Ureter (tissue), 1 donor: ENCODE measurements around the gene ENPP4. TPM values are rescaled to one million over a fixed set of nuclear protein-coding genes. Genes with fewer than 3 reads are reported as not detected.
A peak's percentile ranks its signal among the peaks of the same experiment; 100 is the strongest.
"Not testable (repeated sequence)": the region's sequence is repeated elsewhere in the genome, so short reads cannot be mapped to it uniquely, and the experiment has no call there.

ENCODE experiments used
- DNase-seq: peaks from one replicate; pipeline ENCODE4 v3.0.0-alpha.2; 2020; ENCODE audit warnings: low spot score
- total RNA-seq: library from RNA; stranded (reverse); gene quantifications from one replicate; pipeline ENCODE4 v1.2.4, GENCODE V29; 2023
- donor health status: DM: yes; HTN: yes; CAD: no.

ENPP4 gene
- 14.6 TPM for total RNA-seq

GRCh38 chr6:46129629-46130511, at the start of gene ENPP4:
Gene ENPP4, plus strand, starts transcription at chr6:46129989. Its CDS starts 9,595 bp downstream, at chr6:46139584.
- DNase-seq = peak; percentile 91

- DNase-seq = no peak
Observed at GRCh38 chr6:46080111-46080510, 49.7 kb upstream of the ENPP4 start.

GRCh38 chr6:46085688-46086087, 44.1 kb upstream of the ENPP4 start:
- not testable (repeated sequence) for DNase-seq

- DNase-seq = peak; percentile 62
Observed at GRCh38 chr6:46090115-46091079, 39.4 kb upstream of the ENPP4 start.

GRCh38 chr6:46091080-46091478, 38.7 kb upstream of the ENPP4 start:
- DNase-seq = no peak

- DNase-seq = no peak
Observed at GRCh38 chr6:46095251-46095650, 34.5 kb upstream of the ENPP4 start.

- DNase-seq = no peak
Observed at GRCh38 chr6:46097366-46097765, 32.4 kb upstream of the ENPP4 start.

GRCh38 chr6:46098678-46099077, 31.1 kb upstream of the ENPP4 start:
- DNase-seq = peak; percentile 47

GRCh38 chr6:46099952-46100351, 29.8 kb upstream of the ENPP4 start:
- DNase-seq = no peak

GRCh38 chr6:46102123-46102522, 27.7 kb upstream of the ENPP4 start:
- DNase-seq = no peak

- no peak for DNase-seq
Observed at GRCh38 chr6:46103441-46104115, 26.2 kb upstream of the ENPP4 start.

GRCh38 chr6:46104209-46104608, 25.6 kb upstream of the ENPP4 start:
- DNase-seq = no peak

- no peak for DNase-seq
Observed at GRCh38 chr6:46105568-46105967, 24.2 kb upstream of the ENPP4 start.

GRCh38 chr6:46113370-46113769, 16.4 kb upstream of the ENPP4 start:
- DNase-seq = no peak

GRCh38 chr6:46115634-46116033, 14.2 kb upstream of the ENPP4 start:
- no peak for DNase-seq

GRCh38 chr6:46116289-46116688, 13.5 kb upstream of the ENPP4 start:
- DNase-seq = no peak

- no peak for DNase-seq
Observed at GRCh38 chr6:46118157-46118556, 11.6 kb upstream of the ENPP4 start.

GRCh38 chr6:46118836-46119235, 11.0 kb upstream of the ENPP4 start:
- DNase-seq = no peak

- DNase-seq = not testable (repeated sequence)
Observed at GRCh38 chr6:46119679-46120078, 10.1 kb upstream of the ENPP4 start.

- no peak for DNase-seq
Observed at GRCh38 chr6:46128476-46128875, 1.3 kb upstream of the ENPP4 start.

- DNase-seq = no peak
Observed at GRCh38 chr6:46129291-46129628, 529 bp upstream of the ENPP4 start.

- no peak for DNase-seq
Observed at GRCh38 chr6:46130666-46131065, 877 bp downstream of the ENPP4 start.
